Parathyroid adenoma (tissue), 2 donors: Measurements from ENCODE around the gene ECEL1.
"Not testable (repeated sequence)": the region's sequence is repeated elsewhere in the genome, so short reads cannot be mapped to it uniquely, and the experiment has no call there.

Experiments used
- H2AFZ ChIP-seq: fragments of 300-600 bp; sonication (generic); one replicate; pipeline ENCODE4 v1.7.0; 2017; ENCODE audit warnings: antibody characterized with exemption, mild to moderate bottlenecking
- H3K27ac ChIP-seq: fragments of 300-600 bp; sonication (generic); one replicate; pipeline ENCODE4 v1.7.0; 2017
- H3K27me3 ChIP-seq: fragments of 300-600 bp; sonication (generic); one replicate; pipeline ENCODE4 v1.7.0; 2017; ENCODE audit warnings: low read length; ENCODE audit not compliant: control insufficient read depth, insufficient read depth
- H3K36me3 ChIP-seq: fragments of 300-600 bp; sonication (generic); one replicate; pipeline ENCODE4 v1.7.0; 2017; ENCODE audit warnings: low read length; ENCODE audit not compliant: control insufficient read depth, insufficient read depth
- H3K4me1 ChIP-seq: fragments of 300-600 bp; sonication (generic); one replicate; pipeline ENCODE4 v1.7.0; 2017; ENCODE audit warnings: control low read depth
- H3K4me2 ChIP-seq: fragments of 300-600 bp; sonication (generic); one replicate; pipeline ENCODE4 v1.7.0; 2017; ENCODE audit warnings: low read length
- H3K4me3 ChIP-seq: fragments of 300-600 bp; sonication (generic); one replicate; pipeline ENCODE4 v1.7.0; 2017; ENCODE audit warnings: low read depth, low read length
- H3K79me2 ChIP-seq: fragments of 300-600 bp; sonication (generic); one replicate; pipeline ENCODE4 v1.7.0; 2017; ENCODE audit warnings: control low read depth
- H3K9ac ChIP-seq: fragments of 300-600 bp; sonication (generic); one replicate; pipeline ENCODE4 v1.7.0; 2017; ENCODE audit warnings: mild to moderate bottlenecking
- H3K9me3 ChIP-seq: fragments of 300-600 bp; sonication (generic); one replicate; pipeline ENCODE4 v1.7.0; 2017; ENCODE audit warnings: low read length; ENCODE audit not compliant: control insufficient read depth
- TF ChIP-seq, protein P1 (sequence below): fragments of 300-600 bp; sonication (generic); IDR thresholded peaks from one replicate; pipeline ENCODE4 v1.7.0; 2017; ENCODE audit warnings: antibody characterized with exemption, mild to moderate bottlenecking
- donor health status: primary hyperparathyroidism.

ECEL1 gene

DNA sequence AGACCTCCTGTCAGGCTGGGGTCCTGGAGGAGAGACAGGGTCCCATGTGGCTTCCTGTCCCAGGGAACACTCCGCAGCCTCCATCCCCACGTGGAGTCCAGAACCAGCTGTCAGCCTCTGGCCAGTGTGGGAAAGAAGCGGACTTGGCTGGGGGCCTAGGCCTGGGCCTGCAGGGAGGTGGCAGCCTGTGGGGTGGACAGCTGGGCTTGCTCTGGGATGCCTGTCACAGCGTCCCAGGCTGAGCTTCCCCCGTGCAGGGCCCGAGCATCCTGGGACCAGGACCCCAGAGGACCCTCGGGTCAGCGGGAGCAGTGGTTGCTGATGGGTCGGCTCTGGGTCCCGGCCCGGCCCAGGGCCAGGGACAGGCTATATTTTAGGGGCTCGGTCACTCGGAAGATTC lies 45.2 kb downstream of the ECEL1 start:
- not testable (repeated sequence) for H2AFZ ChIP-seq, H3K9me3 ChIP-seq, H3K27ac ChIP-seq, H3K4me2 ChIP-seq, H3K9ac ChIP-seq, H3K4me3 ChIP-seq, H3K4me1 ChIP-seq, H3K27me3 ChIP-seq, H3K36me3 ChIP-seq, H3K79me2 ChIP-seq

DNA sequence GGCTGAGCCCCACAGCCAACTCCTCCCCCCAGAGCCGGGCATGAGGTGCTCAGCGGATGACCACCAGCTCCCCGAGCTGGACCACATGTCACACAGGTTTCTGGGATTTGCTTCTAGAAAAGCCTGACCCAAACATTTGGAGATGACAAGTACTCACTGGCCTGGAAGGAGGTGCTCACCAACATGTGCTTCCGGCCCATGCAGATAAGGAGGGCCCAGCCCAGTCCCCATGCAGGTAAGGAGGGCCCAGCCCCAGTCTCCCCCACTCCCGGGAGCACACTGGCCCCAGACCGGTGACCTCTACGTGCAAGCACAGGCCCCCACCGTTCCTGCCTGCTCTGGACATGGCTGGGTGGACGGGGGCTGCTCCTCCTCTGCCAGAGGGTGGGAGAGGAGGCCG lies 45.7 kb downstream of the ECEL1 start:
- not testable (repeated sequence) for H3K9ac ChIP-seq, H3K27ac ChIP-seq, H3K9me3 ChIP-seq, H3K4me3 ChIP-seq, H3K4me1 ChIP-seq, H3K27me3 ChIP-seq, H2AFZ ChIP-seq, H3K4me2 ChIP-seq, H3K79me2 ChIP-seq, H3K36me3 ChIP-seq

DNA sequence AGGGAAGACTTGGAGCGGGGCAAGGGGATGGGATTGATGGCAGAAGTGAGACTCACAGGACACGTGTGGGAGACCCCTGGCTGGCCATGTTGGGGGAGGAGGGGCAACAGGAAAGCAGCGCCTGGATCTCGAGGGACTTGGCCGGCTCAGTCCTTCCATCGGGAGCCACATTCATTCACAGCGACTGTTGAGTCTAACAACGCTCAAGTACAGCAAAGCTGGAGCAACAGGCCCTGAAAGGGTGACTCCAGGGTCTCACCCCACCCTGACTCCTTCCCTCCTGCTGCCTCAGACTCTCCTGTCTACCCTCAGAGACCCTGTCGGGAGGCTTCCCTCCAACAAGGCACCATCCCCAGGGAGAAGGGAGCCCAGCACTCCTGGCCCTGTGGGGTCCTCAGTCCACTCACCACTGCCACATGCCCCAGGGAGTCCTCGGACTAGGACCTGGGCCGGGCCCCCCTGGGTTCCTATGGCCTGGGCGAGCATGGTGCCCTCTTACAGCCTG lies 46.4 kb downstream of the ECEL1 start:
- no peak overlapping the region for H2AFZ ChIP-seq
- TF ChIP-seq, protein P1, sequence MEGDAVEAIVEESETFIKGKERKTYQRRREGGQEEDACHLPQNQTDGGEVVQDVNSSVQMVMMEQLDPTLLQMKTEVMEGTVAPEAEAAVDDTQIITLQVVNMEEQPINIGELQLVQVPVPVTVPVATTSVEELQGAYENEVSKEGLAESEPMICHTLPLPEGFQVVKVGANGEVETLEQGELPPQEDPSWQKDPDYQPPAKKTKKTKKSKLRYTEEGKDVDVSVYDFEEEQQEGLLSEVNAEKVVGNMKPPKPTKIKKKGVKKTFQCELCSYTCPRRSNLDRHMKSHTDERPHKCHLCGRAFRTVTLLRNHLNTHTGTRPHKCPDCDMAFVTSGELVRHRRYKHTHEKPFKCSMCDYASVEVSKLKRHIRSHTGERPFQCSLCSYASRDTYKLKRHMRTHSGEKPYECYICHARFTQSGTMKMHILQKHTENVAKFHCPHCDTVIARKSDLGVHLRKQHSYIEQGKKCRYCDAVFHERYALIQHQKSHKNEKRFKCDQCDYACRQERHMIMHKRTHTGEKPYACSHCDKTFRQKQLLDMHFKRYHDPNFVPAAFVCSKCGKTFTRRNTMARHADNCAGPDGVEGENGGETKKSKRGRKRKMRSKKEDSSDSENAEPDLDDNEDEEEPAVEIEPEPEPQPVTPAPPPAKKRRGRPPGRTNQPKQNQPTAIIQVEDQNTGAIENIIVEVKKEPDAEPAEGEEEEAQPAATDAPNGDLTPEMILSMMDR: no peak
- no peak overlapping the region for H3K4me2 ChIP-seq
- H3K9ac ChIP-seq: no peak overlapping the region
- H3K36me3 ChIP-seq: no peaks in the 10 kb centered on the region
- no peak overlapping the region for H3K4me3 ChIP-seq
- no peak overlapping the region for H3K27ac ChIP-seq
- no peaks in the 10 kb centered on the region for H3K4me1 ChIP-seq
- no peaks in the 10 kb centered on the region for H3K27me3 ChIP-seq
- no peaks in the 10 kb centered on the region for H3K79me2 ChIP-seq
- H3K9me3 ChIP-seq: no peaks in the 10 kb centered on the region

DNA sequence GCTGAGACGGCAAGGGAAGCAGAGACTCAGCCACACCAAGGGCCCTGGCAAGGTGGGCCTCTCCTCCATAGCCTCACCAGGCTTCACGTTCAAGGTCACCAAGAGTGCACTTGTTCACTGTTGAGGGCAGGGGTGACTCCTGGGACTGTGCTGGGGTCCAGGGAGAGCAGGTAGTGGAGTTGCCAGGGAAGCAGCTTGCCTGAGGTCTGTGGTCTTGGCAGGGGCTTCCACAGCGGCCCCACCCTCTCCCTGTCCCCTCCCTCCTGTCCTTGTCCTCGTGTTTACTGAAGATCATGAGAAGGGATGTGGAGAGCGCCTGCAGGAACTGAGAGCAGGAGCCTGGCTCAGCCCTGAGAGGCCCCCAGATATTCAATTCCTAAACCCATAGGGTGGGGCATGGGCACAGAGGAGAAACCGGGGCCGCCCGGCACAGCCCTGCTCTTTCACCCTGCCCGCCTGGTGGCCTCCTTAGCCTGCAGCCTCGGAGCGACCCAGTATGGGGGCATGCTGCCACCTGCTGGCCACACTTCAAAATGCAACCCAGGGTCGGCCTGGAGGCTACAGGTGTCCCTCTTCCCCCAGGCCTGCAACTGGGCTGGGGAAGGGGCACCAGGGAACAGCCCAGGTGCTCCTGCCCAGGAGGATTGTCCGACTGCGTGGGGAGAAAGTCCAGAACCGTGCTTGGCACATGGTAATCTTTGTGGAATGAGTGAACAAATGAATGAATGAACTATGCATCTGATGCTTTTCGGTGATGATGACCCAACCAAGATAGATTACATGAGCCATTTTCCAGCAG lies 47.2 kb downstream of the ECEL1 start:
- H2AFZ ChIP-seq, H3K4me2 ChIP-seq, H3K27ac ChIP-seq, H3K9me3 ChIP-seq, H3K4me3 ChIP-seq, H3K27me3 ChIP-seq, H3K9ac ChIP-seq, H3K36me3 ChIP-seq, H3K79me2 ChIP-seq, H3K4me1 ChIP-seq: not testable (repeated sequence)
- TF ChIP-seq, protein P1: peak; percentile 97

DNA sequence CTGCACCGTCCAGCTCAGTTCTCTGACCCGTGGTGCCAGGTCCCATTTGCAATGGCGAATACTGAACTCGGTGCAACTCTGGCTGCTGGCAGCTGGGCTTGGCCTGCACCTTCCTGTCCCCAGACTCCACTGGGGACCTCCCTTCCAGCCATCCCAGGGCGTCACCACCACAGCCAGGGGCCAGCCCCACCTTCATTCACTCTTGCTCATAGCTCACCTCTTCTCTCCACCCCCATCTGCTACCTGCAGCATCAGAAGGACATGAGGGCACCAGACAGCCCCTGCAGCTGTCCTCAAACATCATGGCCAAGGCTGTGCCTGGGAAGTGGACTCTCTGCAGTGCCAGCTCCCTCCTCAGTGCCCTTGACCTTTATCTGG lies 47.9 kb downstream of the ECEL1 start:
- H2AFZ ChIP-seq: no peak overlapping the region
- no peaks in the 10 kb centered on the region for H3K27me3 ChIP-seq
- no peak overlapping the region for H3K9ac ChIP-seq
- TF ChIP-seq, protein P1: no peak
- H3K79me2 ChIP-seq: no peaks in the 10 kb centered on the region
- no peak overlapping the region for H3K27ac ChIP-seq
- no peak overlapping the region for H3K4me3 ChIP-seq
- no peaks in the 10 kb centered on the region for H3K9me3 ChIP-seq
- no peak overlapping the region for H3K4me2 ChIP-seq
- no peaks in the 10 kb centered on the region for H3K4me1 ChIP-seq
- no peaks in the 10 kb centered on the region for H3K36me3 ChIP-seq
